IPS DF 4.7 (cell line): ENCODE measurements around the gene IFT172.
"Not testable (repeated sequence)": the region's sequence is repeated elsewhere in the genome, so short reads cannot be mapped to it uniquely, and the experiment has no call there.

Source experiments
- DNase-seq: peaks from one replicate; pipeline ENCODE4 v3.0.0-alpha.2; 2013; ENCODE audit warnings: low spot score; ENCODE audit errors: extremely low read depth

IFT172 gene

GRCh38 chr2:27428213-27428977 is 61.1 kb downstream of the IFT172 start, which contains the start of gene NRBP1:
TSS of gene NRBP1 (plus strand) at chr2:27428631. CDS start at chr2:27433274, 4,643 bp downstream.
- DNase-seq = no peak

- DNase-seq = no peak
Observed at GRCh38 chr2:27427863-27428212, 61.7 kb downstream of the IFT172 start.

GRCh38 chr2:27425039-27425438 is 64.5 kb downstream of the IFT172 start:
- DNase-seq = not testable (repeated sequence)

- no peak for DNase-seq
Observed at GRCh38 chr2:27422958-27423357, 66.6 kb downstream of the IFT172 start.

- DNase-seq = no peak
Observed at GRCh38 chr2:27421660-27422250, 67.8 kb downstream of the IFT172 start.

- no peak for DNase-seq
Observed at GRCh38 chr2:27420996-27421395, 68.5 kb downstream of the IFT172 start.

- DNase-seq = no peak
Observed at GRCh38 chr2:27416151-27416550, 73.4 kb downstream of the IFT172 start.

GRCh38 chr2:27412419-27413152 is 77.0 kb downstream of the IFT172 start:
- no peak for DNase-seq

- DNase-seq = no peak
Observed at GRCh38 chr2:27409321-27410073, 80.0 kb downstream of the IFT172 start, which contains the start of gene PPM1G. TSS of gene PPM1G (minus strand) at chr2:27409591. CDS start at chr2:27409422, 169 bp downstream.

GRCh38 chr2:27408601-27409320 is 80.8 kb downstream of the IFT172 start:
- no peak for DNase-seq

- DNase-seq = no peak
Observed at GRCh38 chr2:27407798-27408491, 81.6 kb downstream of the IFT172 start.

- no peak for DNase-seq
Observed at GRCh38 chr2:27400348-27401135, 89.0 kb downstream of the IFT172 start.

GRCh38 chr2:27398962-27399361 is 90.6 kb downstream of the IFT172 start:
- no peak for DNase-seq
